Type B pancreatic cell (in vitro differentiated cells): ENCODE results near the gene CUL3. TPM values are rescaled to one million over a fixed set of nuclear protein-coding genes. Genes with fewer than 3 reads are reported as not detected.
A peak's percentile ranks its signal among the peaks of the same experiment; 100 is the strongest.

Source experiments
- DNase-seq: peaks from one replicate; pipeline ENCODE4 v3.0.0; 2021; ENCODE audit warnings: mixed read lengths; ENCODE audit not compliant: unreplicated experiment; ENCODE audit errors: extremely low spot score
- H3K27ac Mint-ChIP-seq: 2 replicates; pipeline ENCODE4 v1.8.0; 2021; ENCODE audit warnings: mild to moderate bottlenecking, mixed read lengths
- H3K27me3 Mint-ChIP-seq: 2 replicates; pipeline ENCODE4 v1.8.0; 2021; ENCODE audit warnings: mixed read lengths
- H3K36me3 Mint-ChIP-seq: 2 replicates; pipeline ENCODE4 v1.8.0; 2021; ENCODE audit warnings: mixed read lengths
- H3K4me1 Mint-ChIP-seq: one replicate; pipeline ENCODE4 v1.8.0; 2021; ENCODE audit warnings: mixed read lengths; ENCODE audit not compliant: unreplicated experiment
- H3K4me3 Mint-ChIP-seq: 2 replicates; pipeline ENCODE4 v1.8.0; 2021; ENCODE audit warnings: mild to moderate bottlenecking, mixed read lengths
- H3K9me3 Mint-ChIP-seq: 2 replicates; pipeline ENCODE4 v1.8.0; 2021; ENCODE audit warnings: mixed read lengths
- total RNA-seq: library from RNA; stranded (reverse); gene quantifications from 2 replicates; pipeline ENCODE4 v1.2.1, GENCODE V29; 2021; ENCODE audit warnings: low replicate concordance
- TF ChIP-seq, protein P1 (sequence below): fragments of 200-600 bp; sonication (generic); conservative IDR thresholded peaks from 2 replicates; pipeline ENCODE4 v1.5.0; 2021; ENCODE audit warnings: antibody characterized with exemption, mild to moderate bottlenecking

Gene CUL3
- total RNA-seq, 1 donor from 2014 or later: 87.2 TPM

DNA sequence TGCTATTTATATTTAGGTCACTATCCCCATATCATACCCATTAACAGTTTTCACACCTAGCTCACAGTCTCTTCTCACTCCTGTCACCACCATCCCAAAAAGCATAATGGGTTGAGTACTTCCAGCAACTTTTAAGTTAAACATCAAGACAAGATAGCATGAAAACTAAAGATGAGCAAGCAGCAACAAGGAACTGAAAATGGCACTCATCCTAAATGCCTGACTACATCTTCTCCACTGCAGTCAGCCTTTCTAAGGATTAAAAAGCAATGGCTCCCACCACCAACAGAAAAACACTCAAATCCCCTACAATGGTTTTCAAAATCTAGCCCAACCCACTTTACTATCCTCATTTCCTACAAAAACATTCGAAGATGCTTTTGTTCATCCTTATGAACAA, 38.2 kb downstream of the CUL3 start:
- peaks cover 6% of the 10 kb centered on the region for H3K9me3 Mint-ChIP-seq
- TF ChIP-seq, protein P1, sequence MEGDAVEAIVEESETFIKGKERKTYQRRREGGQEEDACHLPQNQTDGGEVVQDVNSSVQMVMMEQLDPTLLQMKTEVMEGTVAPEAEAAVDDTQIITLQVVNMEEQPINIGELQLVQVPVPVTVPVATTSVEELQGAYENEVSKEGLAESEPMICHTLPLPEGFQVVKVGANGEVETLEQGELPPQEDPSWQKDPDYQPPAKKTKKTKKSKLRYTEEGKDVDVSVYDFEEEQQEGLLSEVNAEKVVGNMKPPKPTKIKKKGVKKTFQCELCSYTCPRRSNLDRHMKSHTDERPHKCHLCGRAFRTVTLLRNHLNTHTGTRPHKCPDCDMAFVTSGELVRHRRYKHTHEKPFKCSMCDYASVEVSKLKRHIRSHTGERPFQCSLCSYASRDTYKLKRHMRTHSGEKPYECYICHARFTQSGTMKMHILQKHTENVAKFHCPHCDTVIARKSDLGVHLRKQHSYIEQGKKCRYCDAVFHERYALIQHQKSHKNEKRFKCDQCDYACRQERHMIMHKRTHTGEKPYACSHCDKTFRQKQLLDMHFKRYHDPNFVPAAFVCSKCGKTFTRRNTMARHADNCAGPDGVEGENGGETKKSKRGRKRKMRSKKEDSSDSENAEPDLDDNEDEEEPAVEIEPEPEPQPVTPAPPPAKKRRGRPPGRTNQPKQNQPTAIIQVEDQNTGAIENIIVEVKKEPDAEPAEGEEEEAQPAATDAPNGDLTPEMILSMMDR: no peak
- H3K27me3 Mint-ChIP-seq: no peaks in the 10 kb centered on the region
- H3K4me3 Mint-ChIP-seq: no peak overlapping the region
- H3K36me3 Mint-ChIP-seq: peaks cover 21% of the 10 kb centered on the region
- H3K27ac Mint-ChIP-seq: peak overlapping the region; percentile 3
- peaks cover 19% of the 10 kb centered on the region for H3K4me1 Mint-ChIP-seq
- no peak for DNase-seq

DNA sequence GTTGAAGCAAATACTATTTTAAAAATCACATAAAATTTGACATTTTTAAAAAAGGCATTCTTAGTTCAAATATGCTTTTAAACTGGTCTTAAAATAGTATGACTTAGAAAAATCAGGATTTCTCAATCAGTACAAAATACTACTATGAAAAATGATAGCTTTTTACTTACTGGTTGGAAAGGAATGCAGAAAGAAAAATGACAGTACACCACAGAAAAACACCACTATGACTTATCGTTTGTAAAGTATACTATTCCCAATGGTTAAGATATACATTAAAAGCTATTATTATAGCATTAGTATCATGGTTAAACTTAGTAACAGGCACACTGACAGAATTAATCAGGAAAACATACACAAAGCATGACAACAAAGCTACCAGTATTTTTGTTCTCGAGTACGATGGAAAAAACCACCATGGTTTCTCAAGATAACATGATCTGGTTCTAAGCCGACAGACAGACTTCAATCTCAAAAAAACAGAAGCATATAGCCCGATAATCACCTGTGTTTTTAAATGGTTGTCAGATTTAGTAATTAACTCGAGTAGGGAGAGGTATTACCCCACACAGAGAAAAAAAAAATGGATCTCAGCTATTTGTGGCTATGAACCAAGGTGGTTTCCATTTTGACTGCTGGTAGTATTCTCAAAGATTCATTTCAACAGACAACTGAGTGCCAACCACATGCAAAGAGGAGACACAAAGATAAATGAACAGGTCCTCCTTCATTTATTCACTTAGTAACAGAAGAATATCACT, 39.1 kb downstream of the CUL3 start:
- H3K4me1 Mint-ChIP-seq: peaks cover 19% of the 10 kb centered on the region
- no peak overlapping the region for H3K4me3 Mint-ChIP-seq
- peaks cover 6% of the 10 kb centered on the region for H3K9me3 Mint-ChIP-seq
- peaks cover 26% of the 10 kb centered on the region for H3K36me3 Mint-ChIP-seq
- no peaks in the 10 kb centered on the region for H3K27me3 Mint-ChIP-seq
- no peak overlapping the region for H3K27ac Mint-ChIP-seq
- TF ChIP-seq, protein P1: no peak
- DNase-seq: no peak

DNA sequence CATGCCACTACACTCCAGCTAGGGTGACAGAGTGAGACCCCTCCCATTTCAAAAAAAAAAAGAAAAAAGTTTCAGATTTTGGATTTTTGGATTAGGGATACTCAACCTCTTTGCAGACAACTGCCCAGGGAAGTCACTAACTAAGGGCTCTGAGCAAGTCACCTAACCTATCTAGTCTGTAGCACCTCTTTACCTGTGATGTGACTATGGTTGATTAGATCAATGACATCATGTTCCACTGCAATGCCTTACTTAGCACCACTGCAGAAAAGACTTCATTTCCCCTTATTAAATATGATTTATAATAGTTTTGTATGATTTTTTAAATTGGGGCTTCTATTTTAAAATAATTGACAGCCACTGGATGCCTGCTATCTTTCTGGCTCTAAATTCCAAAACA, 41.2 kb downstream of the CUL3 start:
- TF ChIP-seq, protein P1: no peak
- Mint-ChIP-seq H3K27ac (no peak overlapping the region), H3K9me3 (peaks cover 6% of the 10 kb centered on the region), H3K27me3 (no peaks in the 10 kb centered on the region), H3K4me1 (peaks cover 19% of the 10 kb centered on the region), H3K4me3 (no peak overlapping the region), H3K36me3 (peaks cover 35% of the 10 kb centered on the region)
- no peak for DNase-seq

DNA sequence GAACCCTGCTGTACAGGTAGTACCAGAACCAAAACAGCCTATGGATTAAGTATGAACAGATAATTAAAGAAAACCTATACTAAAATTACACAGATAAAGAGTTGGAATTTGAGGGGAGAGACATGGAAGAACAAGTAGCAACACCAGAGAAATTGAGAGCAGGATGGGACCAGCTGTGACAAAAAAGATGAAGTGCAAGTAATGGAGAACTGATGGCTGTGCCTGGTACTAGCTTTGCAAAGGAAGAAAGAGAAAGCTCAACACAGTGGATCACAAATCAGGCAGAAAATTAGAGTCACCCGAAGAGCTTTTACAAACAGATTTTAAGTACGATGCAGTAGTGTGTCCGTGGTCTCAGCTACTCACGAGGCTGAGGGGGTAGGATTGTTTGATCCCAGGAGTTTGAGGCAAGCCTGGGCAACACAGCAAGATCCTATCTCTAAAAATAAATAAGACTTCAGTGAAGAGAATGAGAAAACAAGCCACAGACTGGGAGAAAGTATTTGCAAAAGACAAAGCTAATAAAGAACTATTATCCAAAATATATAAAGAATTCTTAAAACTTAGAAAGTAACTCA, 46.5 kb downstream of the CUL3 start:
- H3K9me3 Mint-ChIP-seq: no peaks in the 10 kb centered on the region

DNA sequence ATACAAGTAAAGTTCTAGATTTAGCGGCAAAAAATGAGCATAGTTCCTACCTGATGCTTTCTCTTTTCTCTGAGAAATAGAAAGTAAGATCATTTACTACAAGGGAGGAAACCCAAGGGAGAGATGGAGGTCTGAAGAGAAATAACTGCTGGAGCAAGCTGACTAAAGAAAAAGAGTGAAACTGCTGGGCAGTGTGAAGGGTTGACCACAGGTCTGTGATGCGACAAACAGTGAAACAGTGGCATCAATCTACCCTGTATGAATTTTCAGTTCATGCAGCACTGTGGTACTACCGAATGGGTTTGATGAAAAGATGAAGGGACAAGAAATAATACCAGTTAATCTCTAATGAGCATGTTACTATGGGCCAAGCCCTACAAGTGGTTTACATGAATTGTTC, 52.2 kb downstream of the CUL3 start:
- Mint-ChIP-seq H3K4me3 (no peak overlapping the region), H3K9me3 (no peaks in the 10 kb centered on the region), H3K4me1 (peaks cover 21% of the 10 kb centered on the region), H3K36me3 (peaks cover 32% of the 10 kb centered on the region), H3K27ac (no peak overlapping the region), H3K27me3 (no peaks in the 10 kb centered on the region)
- TF ChIP-seq, protein P1: no peak
- DNase-seq: no peak

More for the DNA sequence above, 46.5 kb downstream of the CUL3 start:
- DNase-seq: no peak
- H3K4me3 Mint-ChIP-seq: no peak overlapping the region
- H3K27me3 Mint-ChIP-seq: no peaks in the 10 kb centered on the region
- H3K4me1 Mint-ChIP-seq: peaks cover 5% of the 10 kb centered on the region
- no peak overlapping the region for H3K27ac Mint-ChIP-seq
- TF ChIP-seq, protein P1: no peak
- peaks cover 40% of the 10 kb centered on the region for H3K36me3 Mint-ChIP-seq
